GM18861 (cell line): ENCODE results near the gene TPCN2.

Source experiments
- ATAC-seq: cut with Tn5 transposase; IDR thresholded peaks from one replicate; pipeline ENCODE4 v1.9.1; 2021; ENCODE audit not compliant: unreplicated experiment

Gene TPCN2

GRCh38 chr11:69092263-69092662 lies 43.5 kb downstream of the TPCN2 start:
- ATAC-seq = no peak

GRCh38 chr11:69093106-69093505 lies 44.4 kb downstream of the TPCN2 start:
- no peak for ATAC-seq

GRCh38 chr11:69094111-69094914 lies 45.6 kb downstream of the TPCN2 start:
- no peak for ATAC-seq

GRCh38 chr11:69094915-69095290 lies 46.2 kb downstream of the TPCN2 start:
- no peak for ATAC-seq

GRCh38 chr11:69095300-69095699 lies 46.6 kb downstream of the TPCN2 start:
- ATAC-seq = no peak

GRCh38 chr11:69096473-69096872 lies 47.7 kb downstream of the TPCN2 start:
- ATAC-seq = no peak

- ATAC-seq = no peak
Observed at GRCh38 chr11:69097263-69097662, 48.5 kb downstream of the TPCN2 start.

GRCh38 chr11:69099180-69099579 lies 50.4 kb downstream of the TPCN2 start:
- no peak for ATAC-seq

GRCh38 chr11:69100454-69101114 lies 51.9 kb downstream of the TPCN2 start:
- ATAC-seq = no peak

GRCh38 chr11:69101115-69101791 lies 52.5 kb downstream of the TPCN2 start:
- no peak for ATAC-seq

GRCh38 chr11:69101792-69102695 lies 53.3 kb downstream of the TPCN2 start:
- no peak for ATAC-seq

GRCh38 chr11:69102732-69103615 lies 54.2 kb downstream of the TPCN2 start:
- ATAC-seq = no peak

- no peak for ATAC-seq
Observed at GRCh38 chr11:69104212-69104855, 55.6 kb downstream of the TPCN2 start.

GRCh38 chr11:69104856-69105395 lies 56.2 kb downstream of the TPCN2 start:
- ATAC-seq = no peak

- no peak for ATAC-seq
Observed at GRCh38 chr11:69105461-69106030, 56.8 kb downstream of the TPCN2 start.

GRCh38 chr11:69106031-69106811 lies 57.5 kb downstream of the TPCN2 start:
- no peak for ATAC-seq

GRCh38 chr11:69107413-69107812 lies 58.7 kb downstream of the TPCN2 start:
- no peak for ATAC-seq

- ATAC-seq = no peak
Observed at GRCh38 chr11:69108030-69108429, 59.3 kb downstream of the TPCN2 start.
